HG03520 (cell line): ENCODE results near the gene POC5.

ENCODE experiments used
- ATAC-seq: cut with Tn5 transposase; IDR thresholded peaks from one replicate; pipeline ENCODE4 v1.9.1; 2021; ENCODE audit warnings: mild to moderate bottlenecking, moderate library complexity; ENCODE audit not compliant: unreplicated experiment

The POC5 gene

GRCh38 chr5:75660678-75661465, 56.4 kb downstream of the POC5 start:
- peak; percentile 47 for ATAC-seq

GRCh38 chr5:75659791-75660450, 57.3 kb downstream of the POC5 start:
- no peak for ATAC-seq

- no peak for ATAC-seq
These were observed 60.8 kb downstream of the POC5 start for GRCh38 chr5:75656311-75657003.

- ATAC-seq = no peak
These were observed 62.4 kb downstream of the POC5 start for GRCh38 chr5:75654693-75655295.

GRCh38 chr5:75653521-75653920, 63.7 kb downstream of the POC5 start:
- no peak for ATAC-seq

- ATAC-seq = no peak
These were observed 65.5 kb downstream of the POC5 start for GRCh38 chr5:75651575-75652238.

- ATAC-seq = no peak
These were observed 68.5 kb downstream of the POC5 start for GRCh38 chr5:75648712-75649111.

GRCh38 chr5:75640826-75641225, 76.4 kb downstream of the POC5 start:
- ATAC-seq = no peak

- no peak for ATAC-seq
These were observed 76.8 kb downstream of the POC5 start for GRCh38 chr5:75640395-75640794.

GRCh38 chr5:75639535-75640311, 77.5 kb downstream of the POC5 start:
- ATAC-seq = no peak

GRCh38 chr5:75637949-75638348, 79.3 kb downstream of the POC5 start:
- no peak for ATAC-seq

- ATAC-seq = no peak
These were observed 84.9 kb downstream of the POC5 start for GRCh38 chr5:75632321-75632720.

- no peak for ATAC-seq
These were observed 86.4 kb downstream of the POC5 start for GRCh38 chr5:75630875-75631274.

GRCh38 chr5:75627801-75628200, 89.4 kb downstream of the POC5 start:
- ATAC-seq = no peak

GRCh38 chr5:75626959-75627358, 90.3 kb downstream of the POC5 start:
- no peak for ATAC-seq
